Smooth muscle cell (in vitro differentiated cells): ENCODE measurements around the gene FAM98C. TPM values are rescaled to one million over a fixed set of nuclear protein-coding genes. Genes with fewer than 3 reads are reported as not detected.

Source experiments
- DNase-seq: peaks from one replicate; lab custom pipeline; 2025; ENCODE audit not compliant: unreplicated experiment; lab: John Stamatoyannopoulos, UW
- H2AFZ ChIP-seq: fragments of 200-600 bp; sonication (generic); 2 replicates; pipeline ENCODE4 v1.6.0; 2016; ENCODE audit warnings: antibody characterized with exemption, low read depth, mild to moderate bottlenecking
- H3F3A ChIP-seq: fragments of 200-600 bp; sonication (generic); 2 replicates; pipeline ENCODE4 v1.6.0; 2017; ENCODE audit warnings: antibody characterized with exemption, low read depth
- H3K27ac ChIP-seq: fragments of 200-600 bp; sonication (generic); 2 replicates; pipeline ENCODE4 v1.5.1; 2016; ENCODE audit warnings: low read depth, mild to moderate bottlenecking
- H3K27me3 ChIP-seq: fragments of 200-600 bp; sonication (generic); 2 replicates; pipeline ENCODE4 v1.6.1; 2016; ENCODE audit warnings: low read depth, mild to moderate bottlenecking
- H3K36me3 ChIP-seq: fragments of 200-600 bp; sonication (generic); 2 replicates; pipeline ENCODE4 v1.5.1; 2016; ENCODE audit warnings: low read depth
- H3K4me1 ChIP-seq: fragments of 200-600 bp; sonication (generic); 2 replicates; pipeline ENCODE4 v1.5.1; 2016; ENCODE audit warnings: low read depth
- H3K4me2 ChIP-seq: fragments of 200-600 bp; sonication (generic); 2 replicates; pipeline ENCODE4 v1.6.0; 2016; ENCODE audit warnings: mild to moderate bottlenecking
- H3K4me3 ChIP-seq: fragments of 200-600 bp; sonication (generic); 2 replicates; pipeline ENCODE4 v1.5.1; 2016; ENCODE audit warnings: mild to moderate bottlenecking
- H3K79me2 ChIP-seq: fragments of 200-600 bp; sonication (generic); 2 replicates; pipeline ENCODE4 v1.6.0; 2016; ENCODE audit warnings: low read depth, mild to moderate bottlenecking
- H3K9ac ChIP-seq: fragments of 200-600 bp; sonication (generic); 2 replicates; pipeline ENCODE4 v1.6.0; 2016; ENCODE audit warnings: low read depth
- H3K9me3 ChIP-seq: fragments of 200-600 bp; sonication (generic); replicated peaks from 2 replicates; pipeline ENCODE4 v1.5.1; 2016; ENCODE audit warnings: low read depth
- H4K20me1 ChIP-seq: fragments of 200-600 bp; sonication (generic); 2 replicates; pipeline ENCODE4 v1.6.0; 2016; ENCODE audit warnings: low read depth
- CTCF ChIP-seq: fragments of 200-600 bp; sonication (generic); IDR thresholded peaks from 2 replicates; pipeline ENCODE4 v1.5.1; 2017; ENCODE audit warnings: borderline replicate concordance, mild to moderate bottlenecking, antibody characterized with exemption; ENCODE audit not compliant: insufficient read depth, poor library complexity, severe bottlenecking
- WGBS: methylation state at CpG from one replicate; pipeline ENCODE4 v1.1.7; 2016; ENCODE audit warnings: low lambda C conversion rate; 5-methylcytosine and 5-hydroxymethylcytosine counted together
- polyA plus RNA-seq: library from polyadenylated mRNA; unstranded; fragments of >200 nt; fragmentation: Nextera tagmentation; extraction: Ambion mirVana; gene quantifications from 2 replicates; pipeline ENCODE4 v1.2.1, GENCODE V29; 2016
- total RNA-seq: library from RNA; depleted of rRNA; stranded (reverse); fragments of >200 nt; gene quantifications from 2 replicates; pipeline ENCODE4 v1.2.3, GENCODE V29; 2014

Gene FAM98C
- total and polyA plus RNA-seq, 2 experiments from 2014 or later: 8.5 to 15.9 TPM

DNA sequence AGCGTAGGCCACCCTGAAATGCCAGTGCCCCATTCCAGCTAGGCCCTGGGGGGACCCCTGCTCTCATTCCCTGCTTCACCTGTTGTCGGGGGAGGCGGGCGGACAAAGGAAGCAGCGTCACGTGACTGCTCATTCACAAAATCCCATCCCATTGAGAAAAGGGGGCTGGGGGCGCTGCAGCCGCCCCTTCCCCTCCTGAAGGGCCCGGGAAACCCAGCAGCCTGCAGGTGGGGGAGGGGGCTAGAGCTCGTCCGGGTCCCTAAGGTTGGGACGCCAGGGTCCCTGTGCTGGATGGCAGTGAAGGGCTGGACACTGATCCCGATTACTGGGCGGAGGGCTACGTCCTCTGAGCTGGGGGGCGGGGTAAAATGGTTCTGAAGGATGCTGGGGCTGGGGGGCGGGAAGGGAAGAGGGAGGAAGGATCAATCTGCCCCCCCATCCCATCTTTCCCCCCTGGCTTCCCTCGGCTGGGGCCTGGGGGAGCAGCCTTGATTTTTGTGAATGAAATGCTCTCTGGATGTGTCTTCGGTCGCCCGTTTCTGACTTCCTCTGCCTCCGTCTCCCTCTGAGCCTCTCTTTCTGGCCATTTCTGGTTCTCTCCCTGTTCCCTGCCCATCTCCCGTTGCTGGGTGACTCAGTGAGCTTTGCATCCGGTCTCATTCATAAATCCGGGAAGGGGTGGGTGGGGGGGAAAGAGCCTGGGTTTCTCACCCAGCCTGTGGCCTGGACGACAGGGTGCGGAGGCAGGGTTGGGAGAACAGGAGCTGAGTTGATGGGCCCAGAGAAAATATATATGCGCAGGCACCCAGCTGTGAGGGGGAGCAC lies 13.6 kb upstream of the FAM98C start:
- 2% methylated on average over 21 of the region's 28 CpGs for WGBS
- peaks cover 31% of the 10 kb centered on the region for H4K20me1 ChIP-seq
- TF ChIP-seq CTCF: no peak

DNA sequence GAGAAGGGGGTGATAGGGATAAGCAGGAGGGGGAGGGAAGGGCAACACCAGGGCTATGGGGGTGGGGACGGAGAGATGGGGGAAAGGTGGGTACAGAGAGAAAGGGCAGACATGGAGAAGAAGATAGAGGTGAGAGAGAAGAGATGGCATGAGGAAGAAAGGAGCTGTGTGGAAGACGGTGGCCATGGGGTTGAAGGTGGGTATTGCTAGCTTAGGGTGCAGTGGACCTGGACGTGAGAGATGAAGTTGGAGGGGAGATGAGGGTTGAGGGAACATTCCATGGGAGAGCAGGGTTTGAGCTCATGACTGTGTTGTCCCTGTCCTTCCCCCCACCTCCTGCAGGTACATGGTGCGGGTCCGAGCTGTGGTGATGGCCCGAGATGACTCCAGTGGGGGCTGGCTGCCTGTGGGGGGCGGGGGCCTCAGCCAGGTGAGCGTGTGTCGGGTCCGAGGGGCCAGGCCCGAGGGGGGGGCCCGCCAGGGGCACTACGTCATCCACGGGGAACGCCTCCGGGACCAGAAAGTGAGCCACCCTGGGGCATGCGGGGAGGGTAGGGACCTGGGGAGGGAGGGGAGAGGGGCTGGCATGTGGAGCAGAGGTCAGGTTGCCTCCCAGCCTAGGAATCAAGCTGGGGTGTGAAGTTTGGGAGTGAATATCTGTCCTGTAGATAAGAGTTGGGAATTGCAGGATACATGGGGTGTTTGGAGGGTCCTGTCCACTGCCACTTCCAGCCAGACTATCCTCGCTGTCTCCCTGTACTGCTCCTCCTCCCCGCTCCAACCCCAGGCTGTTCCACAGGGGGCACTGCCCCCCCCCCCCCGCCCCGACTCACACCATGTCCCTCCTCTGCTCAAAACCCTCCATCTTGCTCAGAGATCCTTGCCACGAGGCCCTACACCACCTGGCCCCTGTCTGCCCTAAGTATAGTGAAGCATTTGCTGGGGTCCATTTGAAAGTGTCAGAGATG lies 12.7 kb upstream of the FAM98C start:
- TF ChIP-seq CTCF: no peak
- H4K20me1 ChIP-seq: peaks cover 22% of the 10 kb centered on the region
- H3K36me3 ChIP-seq: no peaks in the 10 kb centered on the region
- no peaks in the 10 kb centered on the region for H3K27me3 ChIP-seq
- H3K4me3 ChIP-seq: no peak overlapping the region
- no peaks in the 10 kb centered on the region for H3K79me2 ChIP-seq
- DNase-seq: no peak
- H3K4me1 ChIP-seq: peaks cover 4% of the 10 kb centered on the region
- peak overlapping the region; percentile 68 for H3K27ac ChIP-seq
- peaks cover 4% of the 10 kb centered on the region for H3F3A ChIP-seq
- H3K9me3 ChIP-seq: no peaks in the 10 kb centered on the region
- no peak overlapping the region for H3K9ac ChIP-seq
- no peak overlapping the region for H2AFZ ChIP-seq
- H3K4me2 ChIP-seq: peak overlapping the region; percentile 95
- WGBS: 76% methylated on average over 8 of the region's 22 CpGs

More for the DNA sequence above, 13.6 kb upstream of the FAM98C start:
- Histone ChIP-seq H3F3A (peaks cover 5% of the 10 kb centered on the region), H3K4me3 (peak overlapping the region; percentile 71), H3K79me2 (no peaks in the 10 kb centered on the region), H3K27ac (peak overlapping the region; percentile 68), H3K4me2 (peak overlapping the region; percentile 95), H2AFZ (no peak overlapping the region), H3K27me3 (no peaks in the 10 kb centered on the region), H3K9ac (peak overlapping the region; percentile 63), H3K9me3 (no peaks in the 10 kb centered on the region), H3K4me1 (peaks cover 4% of the 10 kb centered on the region), H3K36me3 (no peaks in the 10 kb centered on the region)
- DNase-seq: peak; percentile 33

DNA sequence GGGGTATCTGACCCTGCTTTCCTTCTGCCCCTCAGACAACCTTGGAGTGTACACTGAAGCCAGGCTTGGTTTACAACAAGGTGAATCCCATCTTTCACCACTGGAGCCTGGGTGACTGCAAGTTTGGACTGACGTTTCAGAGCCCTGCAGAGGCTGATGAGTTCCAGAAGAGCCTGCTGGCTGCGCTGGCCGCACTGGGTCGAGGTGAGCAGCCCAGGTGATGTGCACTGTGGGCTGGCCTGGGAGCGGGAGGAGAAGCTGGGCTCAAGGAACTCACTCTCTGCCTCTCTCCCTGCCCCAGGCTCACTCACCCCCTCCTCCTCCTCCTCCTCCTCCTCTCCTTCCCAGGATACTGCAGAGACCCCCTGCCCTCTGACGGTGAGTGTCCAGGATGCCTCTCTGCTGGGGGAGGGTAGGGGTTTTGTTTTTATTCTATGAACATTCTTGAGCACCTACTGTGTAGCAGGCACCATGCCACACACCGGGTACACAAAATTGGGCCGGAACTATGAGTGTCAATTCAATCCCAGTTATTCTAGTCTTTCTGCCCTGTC lies 10.9 kb upstream of the FAM98C start:
- Histone ChIP-seq H3K4me3 (no peak overlapping the region), H3K9me3 (no peaks in the 10 kb centered on the region), H4K20me1 (peaks cover 4% of the 10 kb centered on the region), H3K27ac (no peak overlapping the region), H3K27me3 (no peaks in the 10 kb centered on the region), H3K4me2 (no peak overlapping the region), H3K36me3 (no peaks in the 10 kb centered on the region), H2AFZ (no peak overlapping the region), H3K9ac (no peak overlapping the region), H3F3A (peaks cover 4% of the 10 kb centered on the region), H3K4me1 (peaks cover 4% of the 10 kb centered on the region), H3K79me2 (no peaks in the 10 kb centered on the region)
- TF ChIP-seq CTCF: no peak
- DNase-seq: no peak
- 86% methylated on average over 8 of the region's 8 CpGs for WGBS
